ENCODE data around the gene PRKCH.

Gene PRKCH

GRCh38 chr14:61573748-61574513, 252.6 kb downstream of the PRKCH start:
- Histone ChIP-seq H2AFZ (ENCODE audit: low read depth, low read length) (no peak overlapping the region), H3K18ac (ENCODE audit: low read depth in 1 of 2, low read length in 2 of 2) (peak overlapping the region in 1 of 2 experiments; percentile 5), H2BK15ac (ENCODE audit: low read depth, poor library complexity, severe bottlenecking) (no peak overlapping the region), H4K91ac (ENCODE audit: low read length) (no peak overlapping the region), H3K9ac (ENCODE audit: low read length) (peak overlapping the region; percentile 64), H2BK120ac (ENCODE audit: low read depth, low read length) (no peak overlapping the region), H2BK12ac (ENCODE audit: low read length in 2 of 2) (peak overlapping the region; percentile 38 to 70), H3K4me2 (ENCODE audit: low read length, poor library complexity, severe bottlenecking) (peak overlapping the region; percentile 49), H3K4me1 (ENCODE audit: control insufficient read depth, insufficient read depth, low read depth, low read length) (peaks cover 17% of the 10 kb centered on the region), H3K27ac (ENCODE audit: low read length, poor library complexity, severe bottlenecking) (peak overlapping the region; percentile 96), H3K9me3 (ENCODE audit: control insufficient read depth, low read length) (no peaks in the 10 kb centered on the region), H3K14ac (ENCODE audit: low read length in 2 of 2) (no peak overlapping the region), H4K8ac (ENCODE audit: low read length) (no peak overlapping the region), H3K36me3 (ENCODE audit: control insufficient read depth in 1 of 2, insufficient read depth in 2 of 2, low read depth in 1 of 2, low read length in 2 of 2) (no peaks in the 10 kb centered on the region), H3K23ac (ENCODE audit: low read length in 2 of 2) (no peak overlapping the region), H3K4ac (ENCODE audit: low read depth in 1 of 2, low read length in 2 of 2) (no peak overlapping the region), H3K27me3 (ENCODE audit: control insufficient read depth in 1 of 2, insufficient read depth in 1 of 2, low read length in 2 of 2) (no peaks in the 10 kb centered on the region), H2BK5ac (ENCODE audit: low read depth, low read length, poor library complexity, severe bottlenecking) (peak overlapping the region; percentile 80), H2AK5ac (ENCODE audit: low read length, severe bottlenecking) (peak overlapping the region; percentile 96), H3K79me1 (replicated peaks; ENCODE audit: low read length, poor library complexity, severe bottlenecking) (peaks cover 11% of the 10 kb centered on the region), H3K4me3 (ENCODE audit: insufficient read depth in 1 of 2, low read depth in 1 of 2, low read length in 2 of 2) (peak overlapping the region in 1 of 2 experiments; percentile 43)
- DNase-seq: peak; percentile 60
- 54% methylated on average over 7 of the region's 7 CpGs for WGBS

- Histone ChIP-seq H3K4me1 (ENCODE audit: control insufficient read depth, insufficient read depth, low read depth, low read length) (peaks cover 15% of the 10 kb centered on the region), H2BK120ac (ENCODE audit: low read depth, low read length) (no peak overlapping the region), H3K79me1 (replicated peaks; ENCODE audit: low read length, poor library complexity, severe bottlenecking) (peaks cover 9% of the 10 kb centered on the region), H3K4me3 (ENCODE audit: insufficient read depth in 1 of 2, low read depth in 1 of 2, low read length in 2 of 2) (no peak overlapping the region), H4K8ac (ENCODE audit: low read length) (no peak overlapping the region), H2BK12ac (ENCODE audit: low read length in 2 of 2) (peak overlapping the region in 1 of 2 experiments; percentile 70), H3K14ac (ENCODE audit: low read length in 2 of 2) (no peak overlapping the region), H4K91ac (ENCODE audit: low read length) (no peak overlapping the region), H3K4me2 (ENCODE audit: low read length, poor library complexity, severe bottlenecking) (no peak overlapping the region), H3K9ac (ENCODE audit: low read length) (peak overlapping the region; percentile 64), H3K9me3 (ENCODE audit: control insufficient read depth, low read length) (no peaks in the 10 kb centered on the region), H3K36me3 (ENCODE audit: control insufficient read depth in 1 of 2, insufficient read depth in 2 of 2, low read depth in 1 of 2, low read length in 2 of 2) (no peaks in the 10 kb centered on the region), H2AK5ac (ENCODE audit: low read length, severe bottlenecking) (peak overlapping the region; percentile 96), H3K27me3 (ENCODE audit: control insufficient read depth in 1 of 2, insufficient read depth in 1 of 2, low read length in 2 of 2) (no peaks in the 10 kb centered on the region), H2BK5ac (ENCODE audit: low read depth, low read length, poor library complexity, severe bottlenecking) (peak overlapping the region; percentile 80), H3K18ac (ENCODE audit: low read depth in 1 of 2, low read length in 2 of 2) (peak overlapping the region in 1 of 2 experiments; percentile 5), H2AFZ (ENCODE audit: low read depth, low read length) (no peak overlapping the region), H2BK15ac (ENCODE audit: low read depth, poor library complexity, severe bottlenecking) (no peak overlapping the region), H3K27ac (ENCODE audit: low read length, poor library complexity, severe bottlenecking) (peak overlapping the region; percentile 96), H3K4ac (ENCODE audit: low read depth in 1 of 2, low read length in 2 of 2) (no peak overlapping the region), H3K23ac (ENCODE audit: low read length in 2 of 2) (no peak overlapping the region)
- no peak for DNase-seq
- WGBS: 83% methylated on average over 5 of the region's 7 CpGs
Observed at GRCh38 chr14:61574514-61574807, 253.1 kb downstream of the PRKCH start.

- no peak overlapping the region for H2BK15ac ChIP-seq (ENCODE audit: low read depth, poor library complexity, severe bottlenecking)
- H3K4me3 ChIP-seq (ENCODE audit: insufficient read depth in 1 of 2, low read depth in 1 of 2, low read length in 2 of 2): no peak overlapping the region
- H3K36me3 ChIP-seq (ENCODE audit: control insufficient read depth in 1 of 2, insufficient read depth in 2 of 2, low read depth in 1 of 2, low read length in 2 of 2): no peaks in the 10 kb centered on the region
- no peak overlapping the region for H2BK5ac ChIP-seq (ENCODE audit: low read depth, low read length, poor library complexity, severe bottlenecking)
- H3K14ac ChIP-seq (ENCODE audit: low read length in 2 of 2): no peak overlapping the region
- H3K18ac ChIP-seq (ENCODE audit: low read depth in 1 of 2, low read length in 2 of 2): no peak overlapping the region
- no peak overlapping the region for H4K91ac ChIP-seq (ENCODE audit: low read length)
- H2AFZ ChIP-seq (ENCODE audit: low read depth, low read length): no peak overlapping the region
- H3K79me1 ChIP-seq (replicated peaks; ENCODE audit: low read length, poor library complexity, severe bottlenecking): peaks cover 9% of the 10 kb centered on the region
- peak overlapping the region; percentile 4 for H3K27ac ChIP-seq (ENCODE audit: low read length, poor library complexity, severe bottlenecking)
- no peak overlapping the region for H3K4me2 ChIP-seq (ENCODE audit: low read length, poor library complexity, severe bottlenecking)
- peaks cover 12% of the 10 kb centered on the region for H3K4me1 ChIP-seq (ENCODE audit: control insufficient read depth, insufficient read depth, low read depth, low read length)
- H4K8ac ChIP-seq (ENCODE audit: low read length): no peak overlapping the region
- no peak overlapping the region for H2BK12ac ChIP-seq (ENCODE audit: low read length in 2 of 2)
- no peaks in the 10 kb centered on the region for H3K27me3 ChIP-seq (ENCODE audit: control insufficient read depth in 1 of 2, insufficient read depth in 1 of 2, low read length in 2 of 2)
- 79% methylated on average over 2 of the region's 3 CpGs for WGBS
- peak overlapping the region; percentile 49 for H2AK5ac ChIP-seq (ENCODE audit: low read length, severe bottlenecking)
- no peaks in the 10 kb centered on the region for H3K9me3 ChIP-seq (ENCODE audit: control insufficient read depth, low read length)
- no peak overlapping the region for H3K23ac ChIP-seq (ENCODE audit: low read length in 2 of 2)
- H2BK120ac ChIP-seq (ENCODE audit: low read depth, low read length): no peak overlapping the region
- H3K9ac ChIP-seq (ENCODE audit: low read length): no peak overlapping the region
- H3K4ac ChIP-seq (ENCODE audit: low read depth in 1 of 2, low read length in 2 of 2): no peak overlapping the region
- no peak for DNase-seq
Observed at GRCh38 chr14:61575126-61575525, 253.7 kb downstream of the PRKCH start.

DNA sequence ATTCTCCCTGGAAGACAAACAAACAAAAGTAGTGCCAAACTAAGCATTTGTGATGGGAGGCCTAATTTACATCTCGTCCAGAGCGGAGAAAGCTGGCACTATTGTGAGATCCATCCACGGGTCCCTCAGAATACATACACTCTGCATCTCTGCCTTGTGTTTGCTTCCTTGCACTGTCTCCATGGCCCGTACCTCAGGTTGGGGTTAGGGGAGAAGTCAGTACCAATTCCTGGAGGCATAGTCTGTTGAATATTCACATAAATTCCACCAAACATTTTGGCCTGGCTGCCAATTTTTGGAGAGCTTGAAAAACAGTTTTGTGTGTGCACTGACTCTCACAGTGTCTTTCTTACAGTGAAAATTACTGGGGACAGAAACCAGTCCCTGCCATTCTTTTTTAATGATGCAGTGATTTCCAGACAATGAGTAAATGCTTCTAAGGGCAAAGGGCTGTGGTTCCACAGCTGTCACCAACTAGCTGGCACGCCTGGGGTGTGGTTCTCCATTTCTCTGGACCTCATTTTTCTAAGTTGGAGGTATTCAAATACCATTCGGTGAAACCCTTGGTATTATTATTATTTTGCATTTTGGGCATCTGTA, 254.3 kb downstream of the PRKCH start:
- H2BK15ac ChIP-seq (ENCODE audit: low read depth, poor library complexity, severe bottlenecking): no peak overlapping the region
- WGBS: 90% methylated on average over 5 of the region's 6 CpGs
- H2BK120ac ChIP-seq (ENCODE audit: low read depth, low read length): no peak overlapping the region
- H3K27me3 ChIP-seq (ENCODE audit: control insufficient read depth in 1 of 2, insufficient read depth in 1 of 2, low read length in 2 of 2): no peaks in the 10 kb centered on the region
- no peak overlapping the region for H4K91ac ChIP-seq (ENCODE audit: low read length)
- H3K18ac ChIP-seq (ENCODE audit: low read depth in 1 of 2, low read length in 2 of 2): no peak overlapping the region
- H2BK12ac ChIP-seq (ENCODE audit: low read length in 2 of 2): peak overlapping the region in 1 of 2 experiments; percentile 64
- H3K9me3 ChIP-seq (ENCODE audit: control insufficient read depth, low read length): no peaks in the 10 kb centered on the region
- H3K23ac ChIP-seq (ENCODE audit: low read length in 2 of 2): no peak overlapping the region
- no peak for DNase-seq
- H3K14ac ChIP-seq (ENCODE audit: low read length in 2 of 2): no peak overlapping the region
- H3K4ac ChIP-seq (ENCODE audit: low read depth in 1 of 2, low read length in 2 of 2): no peak overlapping the region
- H3K9ac ChIP-seq (ENCODE audit: low read length): no peak overlapping the region
- peak overlapping the region; percentile 63 for H2AK5ac ChIP-seq (ENCODE audit: low read length, severe bottlenecking)
- no peaks in the 10 kb centered on the region for H3K36me3 ChIP-seq (ENCODE audit: control insufficient read depth in 1 of 2, insufficient read depth in 2 of 2, low read depth in 1 of 2, low read length in 2 of 2)
- no peak overlapping the region for H2BK5ac ChIP-seq (ENCODE audit: low read depth, low read length, poor library complexity, severe bottlenecking)
- no peak overlapping the region for H2AFZ ChIP-seq (ENCODE audit: low read depth, low read length)
- H3K4me3 ChIP-seq (ENCODE audit: insufficient read depth in 1 of 2, low read depth in 1 of 2, low read length in 2 of 2): no peak overlapping the region
- no peak overlapping the region for H3K4me2 ChIP-seq (ENCODE audit: low read length, poor library complexity, severe bottlenecking)
- no peak overlapping the region for H4K8ac ChIP-seq (ENCODE audit: low read length)
- H3K27ac ChIP-seq (ENCODE audit: low read length, poor library complexity, severe bottlenecking): peak overlapping the region; percentile 2
- H3K79me1 ChIP-seq (replicated peaks; ENCODE audit: low read length, poor library complexity, severe bottlenecking): peaks cover 9% of the 10 kb centered on the region
- H3K4me1 ChIP-seq (ENCODE audit: control insufficient read depth, insufficient read depth, low read depth, low read length): peaks cover 10% of the 10 kb centered on the region

Measured in mesenchymal stem cell (in vitro differentiated cells and primary cell).